Measurements from ENCODE around the gene IMMP2L.

DNA sequence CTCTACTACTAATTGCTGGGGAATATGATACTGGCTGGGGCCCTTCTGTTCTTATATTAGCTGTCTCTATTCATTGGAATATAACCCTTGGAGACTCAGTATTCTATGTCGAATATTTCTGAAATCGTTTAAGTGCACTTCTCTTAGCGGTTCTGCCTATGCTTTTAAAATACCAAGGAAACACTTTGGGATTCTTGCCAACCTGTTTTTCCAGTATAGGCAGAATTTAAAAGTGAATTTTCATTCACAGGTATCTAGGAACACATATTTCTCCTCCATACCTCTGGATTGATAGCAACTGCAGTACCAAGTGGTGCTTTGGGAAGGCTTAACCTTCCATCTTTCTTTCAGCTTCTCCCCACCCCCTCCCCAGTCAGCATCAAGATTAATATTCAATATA lies 841.7 kb downstream of the IMMP2L start:
- TF ChIP-seq, protein P1, sequence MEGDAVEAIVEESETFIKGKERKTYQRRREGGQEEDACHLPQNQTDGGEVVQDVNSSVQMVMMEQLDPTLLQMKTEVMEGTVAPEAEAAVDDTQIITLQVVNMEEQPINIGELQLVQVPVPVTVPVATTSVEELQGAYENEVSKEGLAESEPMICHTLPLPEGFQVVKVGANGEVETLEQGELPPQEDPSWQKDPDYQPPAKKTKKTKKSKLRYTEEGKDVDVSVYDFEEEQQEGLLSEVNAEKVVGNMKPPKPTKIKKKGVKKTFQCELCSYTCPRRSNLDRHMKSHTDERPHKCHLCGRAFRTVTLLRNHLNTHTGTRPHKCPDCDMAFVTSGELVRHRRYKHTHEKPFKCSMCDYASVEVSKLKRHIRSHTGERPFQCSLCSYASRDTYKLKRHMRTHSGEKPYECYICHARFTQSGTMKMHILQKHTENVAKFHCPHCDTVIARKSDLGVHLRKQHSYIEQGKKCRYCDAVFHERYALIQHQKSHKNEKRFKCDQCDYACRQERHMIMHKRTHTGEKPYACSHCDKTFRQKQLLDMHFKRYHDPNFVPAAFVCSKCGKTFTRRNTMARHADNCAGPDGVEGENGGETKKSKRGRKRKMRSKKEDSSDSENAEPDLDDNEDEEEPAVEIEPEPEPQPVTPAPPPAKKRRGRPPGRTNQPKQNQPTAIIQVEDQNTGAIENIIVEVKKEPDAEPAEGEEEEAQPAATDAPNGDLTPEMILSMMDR (IDR thresholded peaks at IDR 0.05), result no peak
- TF ChIP-seq SREBF2 (IDR thresholded peaks at IDR 0.05), result no peak
- TF ChIP-seq CHD2 (IDR thresholded peaks at IDR 0.05; ENCODE audit: low read length, partially characterized antibody), result no peak
- TF ChIP-seq POLR2A (IDR thresholded peaks at IDR 0.05; ENCODE audit: low read length), result no peak
- no peak for TF ChIP-seq RCOR1 (IDR thresholded peaks at IDR 0.05; ENCODE audit: low read depth, low read length)
- TF ChIP-seq MYC (IDR thresholded peaks at IDR 0.05; ENCODE audit: borderline replicate concordance, low read length), result no peak
- no peak for TF ChIP-seq JUN (IDR thresholded peaks at IDR 0.05)
- TF ChIP-seq FOSL2 (IDR thresholded peaks at IDR 0.05), result no peak
- TF ChIP-seq FOSL2 (CRISPR knock-in tag; IDR thresholded peaks at IDR 0.05), result no peak
- no peak for TF ChIP-seq ESRRA (IDR thresholded peaks at IDR 0.05; ENCODE audit: borderline replicate concordance, low read length)
- TF ChIP-seq NPAS2 (CRISPR knock-in tag; IDR thresholded peaks at IDR 0.05; ENCODE audit: borderline replicate concordance), result no peak
- no peak for TF ChIP-seq CEBPB (IDR thresholded peaks at IDR 0.05)
- TF ChIP-seq RARB (CRISPR knock-in tag; IDR thresholded peaks at IDR 0.05), result no peak
- TF ChIP-seq, protein P2, sequence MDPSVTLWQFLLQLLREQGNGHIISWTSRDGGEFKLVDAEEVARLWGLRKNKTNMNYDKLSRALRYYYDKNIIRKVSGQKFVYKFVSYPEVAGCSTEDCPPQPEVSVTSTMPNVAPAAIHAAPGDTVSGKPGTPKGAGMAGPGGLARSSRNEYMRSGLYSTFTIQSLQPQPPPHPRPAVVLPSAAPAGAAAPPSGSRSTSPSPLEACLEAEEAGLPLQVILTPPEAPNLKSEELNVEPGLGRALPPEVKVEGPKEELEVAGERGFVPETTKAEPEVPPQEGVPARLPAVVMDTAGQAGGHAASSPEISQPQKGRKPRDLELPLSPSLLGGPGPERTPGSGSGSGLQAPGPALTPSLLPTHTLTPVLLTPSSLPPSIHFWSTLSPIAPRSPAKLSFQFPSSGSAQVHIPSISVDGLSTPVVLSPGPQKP (IDR thresholded peaks at IDR 0.05; ENCODE audit: low read depth, low read length), result no peak

All from A549 (cell line).